ENCODE measurements around the gene OXNAD1.
"Not testable (repeated sequence)": the region's sequence is repeated elsewhere in the genome, so short reads cannot be mapped to it uniquely, and the experiment has no call there.

OXNAD1 gene

DNA sequence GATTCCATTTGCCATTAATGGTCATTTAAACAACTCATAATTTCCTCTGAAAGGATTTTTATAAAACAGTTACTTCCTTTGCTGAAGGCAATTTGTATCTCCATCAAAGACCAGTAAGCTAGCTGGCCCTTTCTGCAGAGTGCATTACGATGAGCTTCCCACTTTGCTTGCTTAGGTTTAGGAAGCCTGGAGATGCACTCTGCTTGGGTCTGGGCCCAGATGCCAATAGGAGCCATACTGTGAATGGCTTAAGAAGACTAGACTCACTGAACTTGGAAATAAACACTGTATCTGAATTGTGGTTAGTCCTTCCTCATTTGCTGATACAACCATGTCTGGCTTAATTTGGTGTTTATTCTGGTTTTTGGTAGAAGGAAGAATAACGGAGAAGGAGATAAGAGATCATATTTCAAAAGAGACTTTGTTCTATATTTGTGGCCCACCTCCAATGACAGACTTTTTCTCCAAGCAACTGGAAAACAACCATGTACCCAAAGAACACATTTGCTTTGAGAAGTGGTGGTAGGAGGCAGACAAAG lies 38.1 kb downstream of the OXNAD1 start:
- no peak for DNase-seq (ENCODE audit: low read depth in 2 of 2, low spot score in 1 of 2)

DNA sequence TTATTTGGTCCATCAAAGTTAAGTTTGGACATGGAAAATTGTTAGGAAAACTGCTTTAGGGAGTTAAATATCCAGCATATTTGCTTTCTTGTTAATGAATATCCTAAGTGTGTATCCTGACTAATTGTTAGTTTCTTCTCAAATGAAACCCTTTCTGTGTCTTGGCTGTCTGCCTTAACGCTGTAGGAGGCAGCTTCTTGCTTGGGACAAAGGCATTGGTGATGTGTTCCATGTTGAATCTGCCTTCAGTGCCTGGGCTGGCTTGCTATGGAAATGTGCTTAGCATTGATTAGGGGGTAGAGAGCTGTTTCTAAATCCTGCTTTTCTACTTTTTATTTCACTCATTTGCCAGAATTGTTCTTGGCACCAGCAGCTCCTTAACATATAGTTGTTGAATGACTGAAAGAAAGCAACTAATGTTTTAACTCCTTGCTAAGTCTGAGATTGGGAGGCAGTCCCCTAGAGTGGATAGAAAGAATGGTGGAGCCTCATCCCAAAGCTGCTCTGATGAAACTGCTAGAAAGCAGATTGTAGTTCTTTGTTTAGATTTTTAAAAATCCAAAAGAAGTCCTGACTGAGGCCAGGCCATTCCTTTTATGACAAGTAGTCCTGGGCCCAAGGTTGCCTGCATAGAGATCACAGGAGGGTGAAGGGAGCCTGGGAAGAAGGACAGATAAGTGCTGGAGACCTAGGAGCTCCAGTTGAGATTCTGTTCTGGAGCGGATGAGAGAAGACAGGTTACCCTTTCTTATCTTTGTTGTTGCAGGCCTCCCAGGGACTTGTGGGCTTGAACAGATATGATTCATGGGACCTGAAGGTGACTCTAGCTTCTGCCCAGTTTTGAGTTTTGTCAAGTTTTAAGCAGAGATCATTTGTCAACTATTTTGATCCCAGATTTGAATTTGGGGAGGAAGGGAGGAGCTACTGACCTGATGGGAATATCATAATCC lies 39.3 kb downstream of the OXNAD1 start:
- no peak for DNase-seq (ENCODE audit: low read depth in 2 of 2, low spot score in 1 of 2)

DNA sequence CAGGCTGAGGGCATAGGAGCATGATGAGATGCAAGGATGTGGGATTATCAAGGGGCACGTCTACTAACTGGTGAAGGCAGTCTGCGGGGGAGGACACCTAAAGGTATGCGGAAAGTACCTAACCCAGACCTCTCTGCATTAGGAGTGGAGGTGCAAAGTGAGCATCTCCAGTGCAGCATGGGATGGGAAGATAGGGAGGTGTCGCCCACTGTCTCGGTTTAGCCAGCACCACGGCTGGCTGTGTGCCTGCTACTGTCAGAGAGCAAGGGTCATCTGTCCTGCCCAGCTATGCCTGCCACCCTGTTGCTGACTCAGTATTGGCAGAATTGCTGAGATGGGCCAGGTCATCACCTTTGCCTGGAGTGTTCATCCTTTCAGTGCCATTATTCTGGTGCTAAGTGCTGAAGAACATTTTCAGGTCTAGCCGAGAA lies 40.1 kb downstream of the OXNAD1 start:
- DNase-seq (ENCODE audit: low read depth in 2 of 2, low spot score in 1 of 2): peak in 1 of 2 donors; percentile 21

GRCh38 chr3:16307832-16308531 lies 43.0 kb downstream of the OXNAD1 start:
- DNase-seq (ENCODE audit: low read depth in 2 of 2, low spot score in 1 of 2): no peak

DNA sequence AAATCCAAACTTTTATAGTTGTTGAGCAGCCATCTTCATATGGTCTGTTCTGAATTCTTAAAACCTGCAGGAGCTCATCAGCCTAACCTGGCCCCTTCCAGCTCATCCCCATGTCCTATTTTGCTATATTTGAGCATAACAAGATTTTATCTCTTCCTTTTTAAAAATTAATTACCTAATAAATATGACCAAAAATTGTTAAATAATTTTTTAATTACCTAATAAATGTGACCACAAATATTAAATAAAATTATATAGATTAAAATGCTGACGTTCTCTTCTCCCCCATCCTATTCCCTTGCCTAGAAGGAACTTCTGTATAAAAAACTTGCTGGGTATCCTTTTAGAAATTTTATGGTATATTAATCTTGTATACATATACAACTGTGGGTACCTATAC lies 43.7 kb downstream of the OXNAD1 start:
- no peak for DNase-seq (ENCODE audit: low read depth in 2 of 2, low spot score in 1 of 2)

- DNase-seq (ENCODE audit: low read depth in 2 of 2, low spot score in 1 of 2): peak in 1 of 2 donors; percentile 40
Measured at GRCh38 chr3:16309558-16309957, 44.5 kb downstream of the OXNAD1 start.

GRCh38 chr3:16310486-16310885 lies 45.5 kb downstream of the OXNAD1 start:
- not testable (repeated sequence) for DNase-seq (ENCODE audit: low read depth in 2 of 2, low spot score in 1 of 2)

DNA sequence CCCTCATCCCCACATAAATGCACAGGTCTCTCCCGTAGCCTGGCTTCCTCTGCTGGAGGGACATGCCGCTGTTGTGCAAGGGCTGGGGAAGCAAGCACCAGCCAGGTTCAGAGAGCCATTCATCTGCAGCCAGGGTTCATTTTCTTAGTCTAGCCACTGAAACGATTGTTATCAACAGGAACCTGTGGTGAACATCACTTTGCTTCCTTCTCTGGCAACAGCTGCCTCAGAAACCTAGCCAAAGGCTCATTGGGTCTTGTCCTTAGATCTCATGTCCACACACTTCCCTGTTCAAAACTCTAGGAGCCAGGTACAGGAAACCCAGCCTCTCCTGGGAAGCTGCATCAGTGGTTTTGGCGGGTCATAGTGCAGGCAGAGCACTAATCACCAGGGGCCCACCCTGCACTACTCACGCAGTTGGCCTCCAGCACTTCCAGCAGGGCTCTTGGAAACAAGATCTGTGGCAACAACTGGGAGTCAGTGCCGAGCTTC lies 47.0 kb downstream of the OXNAD1 start:
- no peak for DNase-seq (ENCODE audit: low read depth in 2 of 2, low spot score in 1 of 2)

DNA sequence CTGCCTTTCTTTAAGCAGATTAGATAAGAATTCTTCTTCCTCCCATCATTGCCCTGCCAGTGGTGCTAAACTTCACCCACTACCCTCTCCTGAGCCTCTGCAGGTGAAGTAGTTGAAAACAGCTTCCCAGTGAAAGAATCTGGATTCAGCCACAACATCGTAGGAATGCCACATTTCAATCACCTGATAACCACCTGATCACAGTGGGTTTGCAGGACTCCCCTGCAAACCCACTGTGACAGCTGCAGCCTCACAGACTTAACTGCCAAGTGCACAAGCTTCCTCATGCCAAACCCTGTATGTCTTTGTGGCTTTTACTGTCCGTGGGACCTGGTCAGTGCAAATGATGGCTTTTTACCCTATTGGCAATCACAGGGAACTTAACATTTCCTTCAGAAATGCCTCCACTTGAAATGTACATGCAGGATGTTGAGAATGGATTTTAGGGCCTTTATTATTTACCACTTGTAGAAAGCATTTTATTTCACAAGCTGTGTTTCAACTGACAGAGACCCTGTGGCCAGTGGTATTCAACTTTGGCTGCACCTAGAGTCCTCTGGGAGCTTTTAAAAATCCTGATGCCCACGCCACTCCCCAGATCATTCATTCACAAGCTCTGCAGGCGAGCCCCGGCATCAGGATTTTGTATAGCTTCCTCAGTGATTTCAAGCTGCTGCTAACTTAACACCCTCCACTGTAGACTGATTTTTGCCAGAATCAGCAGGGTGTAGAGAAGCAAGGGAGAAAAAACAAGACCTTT lies 49.1 kb downstream of the OXNAD1 start:
- no peak for DNase-seq (ENCODE audit: low read depth in 2 of 2, low spot score in 1 of 2)

DNA sequence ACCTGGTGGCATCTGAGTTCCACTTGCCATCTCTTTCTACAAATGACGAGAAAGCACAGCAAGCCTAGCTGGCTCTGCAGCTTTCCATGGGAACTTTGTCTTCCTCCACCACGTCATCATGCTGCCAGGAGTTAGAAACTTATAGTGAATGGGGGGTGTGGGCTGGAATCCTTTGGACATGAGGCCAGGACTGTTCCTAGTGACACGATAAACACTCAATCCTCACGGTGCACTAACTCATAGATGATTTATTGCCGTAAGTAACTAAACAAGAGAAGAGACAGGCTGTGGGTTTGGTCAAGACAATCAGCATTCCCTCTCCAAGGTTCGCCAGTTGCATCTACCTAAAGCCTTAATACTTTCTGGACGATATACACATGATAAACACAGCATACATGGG lies 50.6 kb downstream of the OXNAD1 start:
- DNase-seq (ENCODE audit: low read depth in 2 of 2, low spot score in 1 of 2): no peak

DNA sequence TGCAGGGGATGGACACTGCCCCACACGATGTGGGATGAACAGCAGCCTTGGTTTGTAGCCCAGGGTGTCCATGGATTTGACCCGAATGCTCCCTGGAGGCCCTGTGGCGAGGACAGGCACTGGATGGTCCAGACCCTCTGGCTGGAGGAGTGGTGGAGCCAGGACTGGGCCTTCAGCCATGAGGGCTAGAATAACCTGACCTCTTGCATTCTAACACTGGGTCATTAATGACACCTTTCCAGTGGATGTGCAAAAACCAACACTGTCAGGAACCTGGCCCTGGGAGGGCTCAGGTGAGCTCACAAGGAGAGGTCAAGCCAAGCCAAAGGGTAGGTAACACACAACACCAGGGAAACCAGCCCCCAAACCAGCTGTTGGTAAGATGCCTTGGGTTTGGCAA lies 51.4 kb downstream of the OXNAD1 start:
- no peak for DNase-seq (ENCODE audit: low read depth in 2 of 2, low spot score in 1 of 2)

- no peak for DNase-seq (ENCODE audit: low read depth in 2 of 2, low spot score in 1 of 2)
Measured at GRCh38 chr3:16316847-16317560, 52.0 kb downstream of the OXNAD1 start.

GRCh38 chr3:16317561-16317945 lies 52.5 kb downstream of the OXNAD1 start:
- no peak for DNase-seq (ENCODE audit: low read depth in 2 of 2, low spot score in 1 of 2)

- no peak for DNase-seq (ENCODE audit: low read depth in 2 of 2, low spot score in 1 of 2)
Measured at GRCh38 chr3:16318176-16318575, 53.2 kb downstream of the OXNAD1 start.

DNA sequence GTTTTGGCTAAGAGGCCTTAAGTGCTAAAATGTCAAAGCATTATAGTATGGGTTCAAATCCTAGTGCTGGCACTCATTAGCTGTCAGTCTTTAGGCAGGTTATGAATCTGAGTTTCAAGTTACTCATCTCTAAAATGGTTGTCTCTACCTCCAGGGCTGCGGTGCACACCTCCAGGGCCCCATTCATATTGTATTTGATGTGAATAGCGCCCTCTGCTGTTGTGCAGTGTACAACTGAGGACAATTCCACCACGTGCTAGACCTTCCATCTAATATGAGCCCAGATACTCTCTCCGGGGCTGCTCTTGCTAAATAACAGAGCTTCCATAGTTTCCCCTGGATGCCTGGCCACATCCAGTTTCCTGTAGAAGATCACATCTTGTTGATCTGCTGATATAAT lies 54.3 kb downstream of the OXNAD1 start:
- peak; percentile 70 to 76 for DNase-seq (ENCODE audit: low read depth in 2 of 2, low spot score in 1 of 2)

GRCh38 chr3:16319723-16320122 lies 54.7 kb downstream of the OXNAD1 start:
- DNase-seq (ENCODE audit: low read depth in 2 of 2, low spot score in 1 of 2): no peak

DNA sequence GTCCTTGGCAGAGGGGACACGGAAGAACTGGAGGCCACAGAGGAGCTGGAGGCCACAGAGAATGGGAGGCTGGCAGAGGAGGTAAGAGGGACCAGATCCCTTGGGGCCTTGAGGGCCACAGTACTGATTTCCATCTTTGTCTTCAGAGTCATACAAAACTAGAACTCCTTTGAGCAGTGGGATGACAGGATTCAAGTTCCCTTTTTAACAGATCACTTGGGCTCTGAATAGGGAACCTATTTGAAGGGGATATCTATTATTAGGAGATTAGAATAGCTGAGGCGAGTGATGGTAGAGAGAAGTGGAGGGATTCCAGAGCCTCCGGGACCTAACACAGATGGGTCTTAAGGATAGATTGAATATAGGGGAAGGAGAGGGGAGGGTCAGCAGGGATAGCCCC lies 55.7 kb downstream of the OXNAD1 start:
- DNase-seq (ENCODE audit: low read depth in 2 of 2, low spot score in 1 of 2): no peak

- DNase-seq (ENCODE audit: low read depth in 2 of 2, low spot score in 1 of 2): no peak
Measured at GRCh38 chr3:16322189-16322588, 57.2 kb downstream of the OXNAD1 start.

- DNase-seq (ENCODE audit: low read depth in 2 of 2, low spot score in 1 of 2): no peak
Measured at GRCh38 chr3:16323737-16324136, 58.7 kb downstream of the OXNAD1 start.

GRCh38 chr3:16325850-16326249 lies 60.8 kb downstream of the OXNAD1 start:
- DNase-seq (ENCODE audit: low read depth in 2 of 2, low spot score in 1 of 2): no peak

All from stimulated activated CD8-positive, alpha-beta memory T cell treated with anti-CD3 and anti-CD28 coated beads, Interleukin-4, amount 100 ng/mL, for 4 hours (primary cell).